ENCODE results near the gene TP53.

The TP53 gene

DNA sequence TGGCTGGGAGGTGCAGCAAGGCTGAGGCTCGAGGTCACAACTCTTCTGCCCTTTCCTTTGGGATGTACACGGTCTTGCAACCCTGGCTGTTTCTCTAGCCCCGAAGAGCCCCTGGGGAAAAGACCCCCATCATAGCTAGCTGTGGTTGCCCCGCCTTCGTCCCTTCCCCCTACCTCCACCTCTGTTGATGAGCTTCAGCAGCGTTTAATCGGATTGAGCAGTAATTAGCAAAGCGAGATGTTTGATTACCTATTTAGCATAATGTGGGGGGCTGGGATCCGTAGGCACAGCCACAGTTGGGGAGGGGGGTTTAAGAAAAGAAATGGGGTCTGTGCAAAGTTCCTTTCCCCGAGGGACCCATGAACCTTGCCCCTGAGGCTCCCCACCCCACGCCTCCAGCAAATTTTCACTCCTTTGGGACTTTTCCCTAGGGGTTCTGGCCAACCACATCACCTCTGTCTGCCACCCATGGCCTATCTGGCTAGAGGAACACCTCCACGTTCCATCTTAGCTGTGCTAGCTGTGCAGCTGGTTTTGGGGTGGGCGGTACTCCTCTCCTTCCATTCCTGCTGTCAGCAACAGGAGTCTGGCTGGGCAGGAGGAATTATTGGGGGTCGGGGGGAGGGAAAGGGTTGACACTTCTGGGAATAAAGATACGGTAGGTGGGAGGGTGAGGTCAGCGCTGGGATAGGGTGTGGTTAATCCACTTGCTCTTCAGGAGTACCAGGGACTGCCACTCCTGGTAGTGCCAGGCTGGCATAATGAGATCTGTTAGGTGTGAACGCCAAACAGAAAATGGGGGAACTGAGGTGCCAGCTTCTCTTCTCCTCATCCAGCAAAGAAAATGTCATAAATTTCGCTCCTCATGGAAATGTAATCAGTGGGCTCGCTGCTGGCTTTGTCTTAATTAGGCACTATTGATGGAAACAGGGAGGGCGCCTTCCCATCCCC, 28.9 kb upstream of the TP53 start:
- Histone ChIP-seq H3K9me2 (replicated peaks; ENCODE audit: insufficient read depth, low read length) (no peaks in the 10 kb centered on the region), H4K20me1 (ENCODE audit: low read depth, low read length) (no peaks in the 10 kb centered on the region), H3K9ac (ENCODE audit: low read length) (no peak overlapping the region), H3K79me2 (ENCODE audit: insufficient read depth, low read length) (no peaks in the 10 kb centered on the region), H3K27me3 (ENCODE audit: low read length) (no peaks in the 10 kb centered on the region), H3K4me3 (ENCODE audit: insufficient read depth, low read length, poor library complexity, severe bottlenecking) (no peak overlapping the region), H3F3A (ENCODE audit: insufficient read depth) (no peaks in the 10 kb centered on the region), H3K36me3 (ENCODE audit: low read length) (no peaks in the 10 kb centered on the region), H2AFZ (ENCODE audit: low read depth, low read length, severe bottlenecking) (no peak overlapping the region), H3K4me2 (ENCODE audit: low read depth, low read length, poor library complexity, severe bottlenecking) (peak overlapping the region; percentile 54), H3K9me3 (ENCODE audit: insufficient read depth, low read length) (no peaks in the 10 kb centered on the region), H3K27ac (ENCODE audit: low read depth, low read length) (no peak overlapping the region)
- TF ChIP-seq, protein P1, sequence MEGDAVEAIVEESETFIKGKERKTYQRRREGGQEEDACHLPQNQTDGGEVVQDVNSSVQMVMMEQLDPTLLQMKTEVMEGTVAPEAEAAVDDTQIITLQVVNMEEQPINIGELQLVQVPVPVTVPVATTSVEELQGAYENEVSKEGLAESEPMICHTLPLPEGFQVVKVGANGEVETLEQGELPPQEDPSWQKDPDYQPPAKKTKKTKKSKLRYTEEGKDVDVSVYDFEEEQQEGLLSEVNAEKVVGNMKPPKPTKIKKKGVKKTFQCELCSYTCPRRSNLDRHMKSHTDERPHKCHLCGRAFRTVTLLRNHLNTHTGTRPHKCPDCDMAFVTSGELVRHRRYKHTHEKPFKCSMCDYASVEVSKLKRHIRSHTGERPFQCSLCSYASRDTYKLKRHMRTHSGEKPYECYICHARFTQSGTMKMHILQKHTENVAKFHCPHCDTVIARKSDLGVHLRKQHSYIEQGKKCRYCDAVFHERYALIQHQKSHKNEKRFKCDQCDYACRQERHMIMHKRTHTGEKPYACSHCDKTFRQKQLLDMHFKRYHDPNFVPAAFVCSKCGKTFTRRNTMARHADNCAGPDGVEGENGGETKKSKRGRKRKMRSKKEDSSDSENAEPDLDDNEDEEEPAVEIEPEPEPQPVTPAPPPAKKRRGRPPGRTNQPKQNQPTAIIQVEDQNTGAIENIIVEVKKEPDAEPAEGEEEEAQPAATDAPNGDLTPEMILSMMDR (IDR thresholded peaks at IDR 0.05; ENCODE audit: insufficient read depth, low read length, poor library complexity, severe bottlenecking) = no peak
- TF ChIP-seq EZH2phosphoT487 (conservative IDR thresholded peaks at IDR 0.05; ENCODE audit: low read length) = no peak

DNA sequence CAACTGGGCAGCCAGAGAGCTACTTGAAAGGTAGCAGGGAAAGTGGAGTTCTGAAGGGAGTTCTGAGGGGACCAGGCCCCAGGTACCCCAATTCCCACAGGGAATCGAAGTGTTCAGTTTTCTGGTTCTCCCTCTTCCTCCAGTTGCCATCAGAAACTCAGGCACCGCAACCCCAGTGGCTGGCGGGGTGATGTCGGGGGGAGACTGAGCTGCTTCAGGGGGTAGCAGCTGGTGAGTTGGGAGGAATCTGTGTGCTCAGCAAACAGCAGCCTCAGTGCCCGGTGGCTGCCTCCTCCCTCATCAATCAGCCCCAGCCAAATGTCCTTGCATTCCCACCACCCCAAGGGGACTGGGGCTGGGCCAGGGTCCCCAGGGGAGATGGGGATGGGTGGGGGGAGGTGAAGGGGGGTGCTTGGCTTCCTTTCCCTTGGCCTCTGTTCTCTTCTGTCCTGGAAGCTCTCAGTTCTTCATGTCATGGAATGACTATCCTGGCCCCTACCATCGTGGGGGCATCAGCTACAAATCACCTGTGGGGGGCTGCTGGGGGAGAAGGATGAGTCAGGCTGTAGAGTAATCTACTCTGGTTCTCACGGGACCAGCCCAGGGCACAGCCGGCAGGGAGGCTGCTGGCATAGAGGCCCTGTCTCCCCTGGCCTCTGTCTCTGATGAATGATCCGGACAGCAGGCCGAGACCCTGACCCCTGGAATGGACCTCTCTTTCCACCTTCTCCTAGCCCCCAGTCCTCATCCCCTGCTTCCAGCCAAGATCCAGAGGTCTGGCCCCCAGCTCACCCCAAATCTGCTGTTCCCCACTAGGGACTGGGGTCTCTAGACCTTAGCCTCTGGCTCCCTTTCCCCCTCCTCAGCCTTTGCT, 27.7 kb upstream of the TP53 start:
- no peaks in the 10 kb centered on the region for H3K36me3 ChIP-seq (ENCODE audit: low read length)
- H4K20me1 ChIP-seq (ENCODE audit: low read depth, low read length) = no peaks in the 10 kb centered on the region
- H3K9ac ChIP-seq (ENCODE audit: low read length) = no peak overlapping the region
- no peaks in the 10 kb centered on the region for H3K27me3 ChIP-seq (ENCODE audit: low read length)
- no peak overlapping the region for H3K4me2 ChIP-seq (ENCODE audit: low read depth, low read length, poor library complexity, severe bottlenecking)
- H3K9me3 ChIP-seq (ENCODE audit: insufficient read depth, low read length) = no peaks in the 10 kb centered on the region
- H3K4me3 ChIP-seq (ENCODE audit: insufficient read depth, low read length, poor library complexity, severe bottlenecking) = no peak overlapping the region
- no peak overlapping the region for H3K27ac ChIP-seq (ENCODE audit: low read depth, low read length)
- no peaks in the 10 kb centered on the region for H3K9me2 ChIP-seq (replicated peaks; ENCODE audit: insufficient read depth, low read length)
- TF ChIP-seq EZH2phosphoT487 (conservative IDR thresholded peaks at IDR 0.05; ENCODE audit: low read length) = no peak
- TF ChIP-seq, protein P1 (IDR thresholded peaks at IDR 0.05; ENCODE audit: insufficient read depth, low read length, poor library complexity, severe bottlenecking) = no peak
- no peaks in the 10 kb centered on the region for H3K79me2 ChIP-seq (ENCODE audit: insufficient read depth, low read length)
- H3F3A ChIP-seq (ENCODE audit: insufficient read depth) = no peaks in the 10 kb centered on the region
- H2AFZ ChIP-seq (ENCODE audit: low read depth, low read length, severe bottlenecking) = no peak overlapping the region

DNA sequence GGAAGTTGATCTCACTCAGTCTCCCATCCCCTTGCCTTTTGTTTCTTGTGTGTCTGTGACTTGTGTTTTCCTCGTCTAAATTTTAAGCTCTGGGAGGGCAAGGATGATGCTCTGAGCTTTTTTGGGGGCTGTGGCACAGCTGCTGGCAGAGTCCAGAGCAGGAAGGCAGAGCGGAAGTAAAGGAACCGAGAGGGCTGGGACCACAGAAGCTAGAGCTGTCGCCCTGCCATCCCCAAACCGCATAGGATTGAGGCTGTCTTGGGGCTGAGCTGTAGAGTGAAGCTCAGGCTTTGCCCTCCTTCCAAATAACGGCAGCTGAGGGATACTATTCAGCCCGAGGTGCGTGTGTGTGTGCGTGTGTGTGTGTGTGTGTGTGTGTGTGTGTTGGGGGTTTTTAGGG, 26.5 kb upstream of the TP53 start:
- no peaks in the 10 kb centered on the region for H3F3A ChIP-seq (ENCODE audit: insufficient read depth)
- no peaks in the 10 kb centered on the region for H3K36me3 ChIP-seq (ENCODE audit: low read length)
- TF ChIP-seq, protein P1 (IDR thresholded peaks at IDR 0.05; ENCODE audit: insufficient read depth, low read length, poor library complexity, severe bottlenecking) = no peak
- no peaks in the 10 kb centered on the region for H3K79me2 ChIP-seq (ENCODE audit: insufficient read depth, low read length)
- H3K27ac ChIP-seq (ENCODE audit: low read depth, low read length) = no peak overlapping the region
- no peak overlapping the region for H3K4me3 ChIP-seq (ENCODE audit: insufficient read depth, low read length, poor library complexity, severe bottlenecking)
- H3K4me2 ChIP-seq (ENCODE audit: low read depth, low read length, poor library complexity, severe bottlenecking) = no peak overlapping the region
- no peaks in the 10 kb centered on the region for H3K9me3 ChIP-seq (ENCODE audit: insufficient read depth, low read length)
- no peak overlapping the region for H3K9ac ChIP-seq (ENCODE audit: low read length)
- H4K20me1 ChIP-seq (ENCODE audit: low read depth, low read length) = no peaks in the 10 kb centered on the region
- H3K27me3 ChIP-seq (ENCODE audit: low read length) = no peaks in the 10 kb centered on the region
- H3K9me2 ChIP-seq (replicated peaks; ENCODE audit: insufficient read depth, low read length) = no peaks in the 10 kb centered on the region
- no peak overlapping the region for H2AFZ ChIP-seq (ENCODE audit: low read depth, low read length, severe bottlenecking)
